GM23338 (cell line): Measurements from ENCODE around the gene LARGE1.

Experiments used
- CREB1 ChIP-seq: fragments of 250-450 bp; sonication (Bioruptor Pico); IDR thresholded peaks from 2 replicates; pipeline ENCODE4 v1.5.0; 2020; ENCODE audit warnings: low read depth, mild to moderate bottlenecking, moderate library complexity
- CTCF ChIP-seq, 2 experiments: fragments of 200-600 bp in 1 of 2; sonication (generic) in 1 of 2; conservative IDR thresholded peaks; 2 replicates each; pipeline versions ENCODE4 v1.5.1 to v1.6.1; 2016 to 2017; ENCODE audit warnings: antibody characterized with exemption in 2 of 2, low read depth in 2 of 2, mild to moderate bottlenecking in 2 of 2, moderate library complexity in 1 of 2
- EZH2 ChIP-seq: fragments of 200-600 bp; sonication (generic); IDR thresholded peaks from one replicate; pipeline ENCODE4 v1.8.0; 2017; ENCODE audit warnings: antibody characterized with exemption, mild to moderate bottlenecking, low read depth; ENCODE audit not compliant: unreplicated experiment
- POLR2AphosphoS5 ChIP-seq: IDR thresholded peaks from 2 replicates; pipeline ENCODE4 v1.6.1; 2016; ENCODE audit warnings: antibody characterized with exemption, low read depth

GRCh38 chr22:33455036-33455435 is 465.2 kb downstream of the LARGE1 start:
- TF ChIP-seq EZH2 (no peak), CTCF (conservative IDR thresholded peaks at IDR 0.05; ENCODE audit: low read depth in 2 of 2) (no peak), POLR2AphosphoS5 (no peak), CREB1 (no peak)
